Choroid plexus epithelial cell (primary cell): ENCODE data around the gene TUBGCP2.

Source experiments
- DNase-seq: peaks from one replicate; pipeline ENCODE4 v3.0.0-alpha.2; 2010; ENCODE audit warnings: low read depth
- H3K4me3 ChIP-seq: 2 replicates; pipeline ENCODE4 v1.5.1; 2011; ENCODE audit warnings: low read depth, mild to moderate bottlenecking, control low read depth, low read length, moderate library complexity
- TF ChIP-seq, protein P1 (sequence below): conservative IDR thresholded peaks from 2 replicates; pipeline ENCODE4 v1.5.1; 2011; ENCODE audit warnings: low read depth, mild to moderate bottlenecking, control low read depth, inconsistent platforms, low read length, moderate library complexity

The TUBGCP2 gene

GRCh38 chr10:133287832-133288500 is 20.7 kb downstream of the TUBGCP2 start:
- TF ChIP-seq, protein P1, sequence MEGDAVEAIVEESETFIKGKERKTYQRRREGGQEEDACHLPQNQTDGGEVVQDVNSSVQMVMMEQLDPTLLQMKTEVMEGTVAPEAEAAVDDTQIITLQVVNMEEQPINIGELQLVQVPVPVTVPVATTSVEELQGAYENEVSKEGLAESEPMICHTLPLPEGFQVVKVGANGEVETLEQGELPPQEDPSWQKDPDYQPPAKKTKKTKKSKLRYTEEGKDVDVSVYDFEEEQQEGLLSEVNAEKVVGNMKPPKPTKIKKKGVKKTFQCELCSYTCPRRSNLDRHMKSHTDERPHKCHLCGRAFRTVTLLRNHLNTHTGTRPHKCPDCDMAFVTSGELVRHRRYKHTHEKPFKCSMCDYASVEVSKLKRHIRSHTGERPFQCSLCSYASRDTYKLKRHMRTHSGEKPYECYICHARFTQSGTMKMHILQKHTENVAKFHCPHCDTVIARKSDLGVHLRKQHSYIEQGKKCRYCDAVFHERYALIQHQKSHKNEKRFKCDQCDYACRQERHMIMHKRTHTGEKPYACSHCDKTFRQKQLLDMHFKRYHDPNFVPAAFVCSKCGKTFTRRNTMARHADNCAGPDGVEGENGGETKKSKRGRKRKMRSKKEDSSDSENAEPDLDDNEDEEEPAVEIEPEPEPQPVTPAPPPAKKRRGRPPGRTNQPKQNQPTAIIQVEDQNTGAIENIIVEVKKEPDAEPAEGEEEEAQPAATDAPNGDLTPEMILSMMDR: no peak
- no peak overlapping the region for H3K4me3 ChIP-seq
- DNase-seq: no peak

DNA sequence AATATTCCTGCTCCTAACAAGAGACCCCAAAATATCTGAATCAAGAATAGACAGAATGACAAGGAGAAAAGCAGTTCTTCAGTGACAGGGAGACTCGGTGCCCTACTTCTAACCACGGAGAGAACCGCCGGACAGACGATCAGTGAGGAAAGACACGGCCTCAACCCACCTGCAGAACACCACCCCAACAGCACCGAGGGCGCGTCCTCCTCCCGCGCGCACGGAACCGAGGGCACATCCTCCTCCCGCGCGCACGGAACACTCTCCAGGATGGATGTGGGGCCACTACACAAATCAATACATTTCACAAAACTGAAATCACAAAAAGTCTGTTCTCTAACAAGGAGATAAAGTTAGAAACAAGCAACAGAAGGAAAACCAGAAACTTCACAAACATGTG is 22.3 kb downstream of the TUBGCP2 start:
- TF ChIP-seq, protein P1: no peak
- DNase-seq: no peak
- no peak overlapping the region for H3K4me3 ChIP-seq

- TF ChIP-seq, protein P1: no peak
- no peak overlapping the region for H3K4me3 ChIP-seq
- no peak for DNase-seq
Measured at GRCh38 chr10:133285217-133285616, 23.5 kb downstream of the TUBGCP2 start.

- DNase-seq: no peak
- TF ChIP-seq, protein P1: no peak
- no peak overlapping the region for H3K4me3 ChIP-seq
Measured at GRCh38 chr10:133283931-133284330, 24.7 kb downstream of the TUBGCP2 start.

DNA sequence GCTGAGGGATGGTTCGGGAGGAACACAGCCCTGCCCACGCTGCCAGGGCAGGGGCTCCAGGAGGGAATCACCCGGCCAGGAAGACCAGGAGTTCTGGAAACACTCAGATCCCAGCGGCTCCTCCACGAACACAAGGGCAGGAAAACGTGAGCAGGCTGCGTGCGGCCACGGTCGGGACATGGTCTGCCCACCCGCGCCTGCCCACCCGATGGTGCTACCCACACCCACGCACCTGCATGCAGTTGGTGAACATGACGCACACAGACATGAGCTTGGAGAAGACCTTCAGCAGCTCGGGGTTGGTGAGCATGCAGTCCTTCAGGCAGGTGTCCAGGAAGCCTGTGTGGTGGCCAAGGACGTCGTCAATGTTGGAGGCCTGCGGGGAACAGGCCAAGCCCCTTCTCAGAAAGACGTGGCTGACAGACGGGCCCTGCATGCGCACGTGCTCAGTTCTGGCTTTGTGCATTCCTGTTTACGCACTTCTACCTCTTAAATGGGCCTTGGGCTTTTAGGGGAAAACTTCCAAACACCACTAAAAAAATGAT is 25.8 kb downstream of the TUBGCP2 start:
- H3K4me3 ChIP-seq: no peak overlapping the region
- TF ChIP-seq, protein P1: no peak
- DNase-seq: no peak

DNA sequence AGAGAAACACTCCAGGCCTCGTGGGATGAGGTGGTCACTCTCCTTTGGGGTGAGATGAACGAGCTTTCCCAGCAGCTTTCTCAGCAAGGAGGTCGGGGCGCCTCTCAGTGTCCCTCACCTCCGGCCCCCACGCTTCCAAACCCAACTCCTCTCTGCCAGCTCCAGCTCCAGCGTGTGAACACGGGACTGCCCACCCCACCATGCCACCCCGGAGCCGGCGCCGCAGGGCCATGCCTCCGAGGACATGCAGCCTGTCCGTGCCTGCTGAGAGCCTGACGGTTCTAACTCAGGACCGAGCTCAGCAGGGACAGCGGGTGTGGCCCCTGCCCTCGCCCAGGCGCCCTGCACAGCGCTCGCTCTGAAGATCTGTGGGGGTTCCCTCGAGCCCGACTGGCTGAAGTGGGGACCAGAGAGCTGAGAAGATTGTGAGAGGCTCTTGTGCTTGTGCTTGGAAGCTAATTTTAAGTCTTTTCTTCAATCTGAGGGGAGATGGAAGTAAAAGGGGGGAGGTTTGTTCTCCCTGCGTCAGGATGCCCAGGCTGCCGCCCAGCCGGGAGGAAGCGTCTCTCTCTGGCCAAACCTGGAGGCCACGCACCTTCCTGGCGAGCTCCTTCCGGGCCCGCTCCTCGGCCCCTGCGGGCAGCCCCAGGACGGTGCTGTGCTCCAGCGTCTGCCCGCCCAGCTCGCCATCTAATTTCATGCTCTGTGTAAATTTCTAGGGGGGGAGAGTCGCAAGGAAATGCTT is 26.9 kb downstream of the TUBGCP2 start:
- DNase-seq: no peak
- TF ChIP-seq, protein P1: no peak

More for the DNA sequence above, 26.9 kb downstream of the TUBGCP2 start:
- H3K4me3 ChIP-seq: no peak overlapping the region
